Mucosa of descending colon (tissue), 3 donors: ENCODE data around the gene NHS. TPM values are rescaled to one million over a fixed set of nuclear protein-coding genes. Genes with fewer than 3 reads are reported as not detected.

Experiments
- ATAC-seq: fragments of 200-7000 bp; cut with Tn5 transposase; one replicate; pipeline ENCODE4 v1.9.1; 2020; ENCODE audit warnings: mild to moderate bottlenecking, moderate library complexity
- DNase-seq, 3 donors: peaks; one replicate each; pipeline ENCODE4 v3.0.0-alpha.2; 2020
- H3K36me3 ChIP-seq: fragments of 200-600 bp; one replicate; pipeline ENCODE4 v1.8.0; 2021; ENCODE audit warnings: low read depth, mild to moderate bottlenecking
- H3K4me1 ChIP-seq: fragments of 200-600 bp; one replicate; pipeline ENCODE4 v1.8.0; 2021; ENCODE audit warnings: low read depth, mild to moderate bottlenecking
- H3K4me3 ChIP-seq: fragments of 200-600 bp; one replicate; pipeline ENCODE4 v1.8.0; 2021; ENCODE audit warnings: mild to moderate bottlenecking
- H3K9me3 ChIP-seq: fragments of 200-600 bp; one replicate; pipeline ENCODE4 v1.8.0; 2021; ENCODE audit warnings: mild to moderate bottlenecking
- intact Hi-C, 2 donors: fragments of 100-400 bp; cut with DNase I in 1 of 2; cut with micrococcal nuclease in 1 of 2; formaldehyde crosslinking; loops; one replicate each; pipeline versions ENCODE4 v1.11.0 to v1.11.1; 2022; cut with DNase I, micrococcal nuclease
- total RNA-seq, 3 donors: library from RNA; stranded (reverse); fragmentation: NEBNext Ultra II Directional in 2 of 3; extraction: Animal tissue kit (Norgen Biotek cat#: 25700) in 2 of 3; gene quantifications; one replicate each; pipeline versions ENCODE4 v1.2.1 to v1.2.4, GENCODE V29; 2021 to 2023
- TF ChIP-seq, protein P1 (sequence below): fragments of 200-600 bp; IDR thresholded peaks from one replicate; pipeline ENCODE4 v1.8.0; 2022; ENCODE audit warnings: antibody characterized with exemption, mild to moderate bottlenecking
- donor health status: DM: no; HTN: no; CAD: no; lungs with moderate emphysema.
- donor health status: DM: no; HTN: no; CAD: no.
- donor health status: DM: no; HTN: yes; CAD: no.

NHS gene
- total RNA-seq, 3 donors from 2014 or later = 1.8 to 11.7 (median 2.1) TPM

DNA sequence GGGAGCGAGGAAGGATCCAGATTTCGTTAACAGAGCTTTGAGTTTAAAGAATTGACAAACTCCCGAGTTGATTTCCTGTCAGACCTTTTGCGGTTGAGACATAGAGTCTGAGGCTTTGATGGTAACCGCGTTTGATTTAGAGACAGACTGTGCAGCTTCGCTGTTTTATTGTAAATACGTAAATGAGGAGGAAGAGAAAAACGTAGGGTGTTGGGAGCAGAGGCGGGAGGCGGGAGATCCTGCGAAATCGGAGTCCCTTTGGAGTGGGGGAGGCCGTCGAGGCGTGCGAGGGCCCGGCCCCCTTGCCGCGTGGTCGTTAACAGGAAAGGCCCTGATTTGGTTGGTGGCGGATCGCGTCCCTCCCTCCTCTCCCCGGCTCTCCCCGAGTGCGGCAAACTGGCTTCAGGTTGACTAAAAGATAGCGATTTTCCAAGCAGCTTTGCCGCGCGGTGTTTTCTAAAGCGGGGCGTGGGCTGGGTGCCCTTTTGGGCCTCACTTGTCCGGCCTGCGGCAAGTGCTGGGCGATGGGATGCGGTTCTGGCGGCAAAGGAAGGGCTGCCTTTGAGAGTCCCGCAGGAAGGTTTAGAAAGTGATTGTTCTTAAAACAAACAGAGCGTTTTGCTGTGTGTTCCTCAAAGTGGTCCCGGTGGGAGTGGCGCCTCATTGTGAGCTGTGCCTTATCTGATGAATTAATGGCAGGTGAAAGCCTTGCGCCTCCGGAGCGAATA lies 363.1 kb downstream of the NHS start:
- TF ChIP-seq, protein P1, sequence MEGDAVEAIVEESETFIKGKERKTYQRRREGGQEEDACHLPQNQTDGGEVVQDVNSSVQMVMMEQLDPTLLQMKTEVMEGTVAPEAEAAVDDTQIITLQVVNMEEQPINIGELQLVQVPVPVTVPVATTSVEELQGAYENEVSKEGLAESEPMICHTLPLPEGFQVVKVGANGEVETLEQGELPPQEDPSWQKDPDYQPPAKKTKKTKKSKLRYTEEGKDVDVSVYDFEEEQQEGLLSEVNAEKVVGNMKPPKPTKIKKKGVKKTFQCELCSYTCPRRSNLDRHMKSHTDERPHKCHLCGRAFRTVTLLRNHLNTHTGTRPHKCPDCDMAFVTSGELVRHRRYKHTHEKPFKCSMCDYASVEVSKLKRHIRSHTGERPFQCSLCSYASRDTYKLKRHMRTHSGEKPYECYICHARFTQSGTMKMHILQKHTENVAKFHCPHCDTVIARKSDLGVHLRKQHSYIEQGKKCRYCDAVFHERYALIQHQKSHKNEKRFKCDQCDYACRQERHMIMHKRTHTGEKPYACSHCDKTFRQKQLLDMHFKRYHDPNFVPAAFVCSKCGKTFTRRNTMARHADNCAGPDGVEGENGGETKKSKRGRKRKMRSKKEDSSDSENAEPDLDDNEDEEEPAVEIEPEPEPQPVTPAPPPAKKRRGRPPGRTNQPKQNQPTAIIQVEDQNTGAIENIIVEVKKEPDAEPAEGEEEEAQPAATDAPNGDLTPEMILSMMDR = no peak
- intact Hi-C loops = no loop called here

DNA sequence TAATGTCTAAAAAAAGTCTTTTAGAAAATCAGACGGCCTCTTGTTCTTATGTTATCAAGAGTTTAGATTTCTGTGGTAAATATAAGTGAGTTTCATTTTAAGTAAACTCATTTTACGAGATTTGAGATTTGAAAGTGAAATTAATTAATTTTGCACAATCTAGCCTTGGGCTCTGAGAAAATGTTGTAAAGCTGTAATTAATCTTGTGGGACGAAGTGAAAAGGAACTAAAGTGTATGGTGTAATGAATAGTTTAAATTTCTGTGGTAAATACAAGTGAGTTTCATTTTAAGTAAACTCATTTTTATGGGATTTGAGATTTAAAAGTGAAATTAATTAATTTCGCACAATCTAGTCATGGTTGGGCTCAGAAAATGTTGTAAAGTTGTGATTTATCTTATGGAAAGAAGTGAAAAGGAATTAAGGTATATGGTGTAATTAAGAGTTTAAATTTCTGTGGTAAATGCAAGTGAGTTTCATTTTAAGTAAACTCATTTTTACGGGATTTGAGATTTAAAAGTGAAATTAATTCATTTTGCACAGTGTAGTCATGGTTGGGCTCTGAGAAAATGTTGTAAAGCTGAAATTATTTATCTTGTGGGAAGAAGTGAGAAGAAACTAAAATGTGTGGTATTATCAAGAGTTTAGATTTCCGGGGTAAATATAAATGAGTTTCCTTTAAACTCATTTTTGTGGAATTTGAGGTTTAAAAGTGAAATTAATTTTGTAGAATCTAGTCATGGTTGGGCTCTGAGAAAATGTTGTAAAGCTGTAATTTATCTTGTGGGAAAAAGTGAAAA lies 363.9 kb downstream of the NHS start:
- TF ChIP-seq, protein P1 = no peak
- Histone ChIP-seq H3K9me3 (no peaks in the 10 kb centered on the region), H3K4me1 (no peaks in the 10 kb centered on the region), H3K36me3 (no peaks in the 10 kb centered on the region), H3K4me3 (no peak overlapping the region)
- intact Hi-C loops = no loop called here
- no peak for DNase-seq
- no peak for ATAC-seq

More for the DNA sequence above, 363.1 kb downstream of the NHS start:
- H3K36me3 ChIP-seq = no peaks in the 10 kb centered on the region
- peak overlapping the region; percentile 34 for H3K4me3 ChIP-seq
- no peaks in the 10 kb centered on the region for H3K4me1 ChIP-seq
- no peaks in the 10 kb centered on the region for H3K9me3 ChIP-seq
- DNase-seq (peak; percentile 50 to 68 (median 65)), ATAC-seq (peak; percentile 41)

- H3K9me3 ChIP-seq = no peaks in the 10 kb centered on the region
- no peak for DNase-seq
These were observed 365.4 kb downstream of the NHS start for GRCh38 chrX:17740137-17741122.

DNA sequence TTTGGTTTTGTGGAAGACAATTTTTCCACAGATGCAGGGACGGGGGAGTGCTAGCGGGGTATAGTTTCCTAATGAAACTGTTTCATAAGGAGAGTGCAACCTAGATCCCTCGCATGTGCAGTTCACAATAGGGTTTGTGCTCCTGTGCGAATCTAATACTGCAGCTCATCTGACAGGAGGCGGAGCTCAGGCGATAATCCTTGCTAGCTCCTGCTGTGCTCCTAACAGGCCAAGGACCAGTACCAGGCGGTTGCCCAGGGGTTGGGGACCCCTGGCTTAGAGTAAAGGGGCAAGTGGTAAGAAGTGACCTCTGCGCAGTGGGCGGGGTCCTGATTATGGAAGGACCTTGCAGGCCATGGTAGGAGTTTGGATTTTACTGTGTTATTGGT lies 366.1 kb downstream of the NHS start:
- TF ChIP-seq, protein P1 = no peak
- intact Hi-C loops = no loop called here
- H3K4me3 ChIP-seq = no peak overlapping the region

More at GRCh38 chrX:17740137-17741122, 365.4 kb downstream of the NHS start:
- TF ChIP-seq, protein P1 = no peak
- ATAC-seq = no peak
- intact Hi-C loops = no loop called here
- Histone ChIP-seq H3K4me3 (no peak overlapping the region), H3K36me3 (no peaks in the 10 kb centered on the region), H3K4me1 (peaks cover 2% of the 10 kb centered on the region)

GRCh38 chrX:17743913-17744312 lies 368.9 kb downstream of the NHS start:
- DNase-seq (no peak), ATAC-seq (no peak)
- no peaks in the 10 kb centered on the region for H3K36me3 ChIP-seq
- H3K9me3 ChIP-seq = no peaks in the 10 kb centered on the region
- intact Hi-C loops = no loop called here
- H3K4me3 ChIP-seq = no peak overlapping the region
- H3K4me1 ChIP-seq = peaks cover 2% of the 10 kb centered on the region
- TF ChIP-seq, protein P1 = no peak

More for the DNA sequence above, 366.1 kb downstream of the NHS start:
- Histone ChIP-seq H3K36me3 (no peaks in the 10 kb centered on the region), H3K4me1 (peaks cover 2% of the 10 kb centered on the region), H3K9me3 (no peaks in the 10 kb centered on the region)
- DNase-seq (peak; percentile 40 to 52 (median 42)), ATAC-seq (no peak)
